GM23338 (cell line): ENCODE results near the gene CNTNAP2. TPM values are rescaled to one million over a fixed set of nuclear protein-coding genes. Genes with fewer than 3 reads are reported as not detected.
A peak's percentile ranks its signal among the peaks of the same experiment; 100 is the strongest.

ENCODE experiments used
- ATAC-seq: fragments of 200-7000 bp; cut with Tn5 transposase; 3 replicates; pipeline ENCODE4 v1.9.1; 2020
- DNase-seq: peaks from one replicate; pipeline ENCODE4 v3.0.0-alpha.2; 2015; ENCODE audit warnings: low spot score
- H2AFZ ChIP-seq: fragments of 200-600 bp; sonication (generic); 2 replicates; pipeline ENCODE4 v1.8.0; 2016; ENCODE audit warnings: antibody characterized with exemption, mild to moderate bottlenecking, moderate library complexity
- H3F3A ChIP-seq: fragments of 200-600 bp; sonication (generic); replicated peaks from 2 replicates; pipeline ENCODE4 v1.8.0; 2017; ENCODE audit warnings: antibody characterized with exemption, mixed run types, low read depth
- H3K27ac ChIP-seq: fragments of 200-600 bp; sonication (generic); 2 replicates; pipeline ENCODE4 v1.6.1; 2016; ENCODE audit warnings: low read depth
- H3K27me3 ChIP-seq: fragments of 200-600 bp; sonication (generic); 2 replicates; pipeline ENCODE4 v1.8.0; 2016; ENCODE audit warnings: mild to moderate bottlenecking, mixed run types, moderate library complexity; ENCODE audit not compliant: insufficient read depth
- H3K36me3 ChIP-seq: fragments of 200-600 bp; sonication (generic); 2 replicates; pipeline ENCODE4 v1.8.0; 2016; ENCODE audit warnings: mild to moderate bottlenecking; ENCODE audit not compliant: insufficient read depth
- H3K4me1 ChIP-seq: fragments of 200-600 bp; sonication (generic); 2 replicates; pipeline ENCODE4 v1.8.0; 2016; ENCODE audit warnings: mild to moderate bottlenecking, moderate library complexity; ENCODE audit not compliant: insufficient read depth
- H3K4me2 ChIP-seq: fragments of 200-600 bp; sonication (generic); 2 replicates; pipeline ENCODE4 v1.7.1; 2017; ENCODE audit warnings: mixed run types
- H3K4me3 ChIP-seq: fragments of 200-600 bp; sonication (generic); 2 replicates; pipeline ENCODE4 v1.6.1; 2016; ENCODE audit warnings: mixed run types
- H3K79me2 ChIP-seq: fragments of 200-600 bp; sonication (generic); replicated peaks from 2 replicates; pipeline ENCODE4 v1.8.0; 2017; ENCODE audit warnings: mild to moderate bottlenecking; ENCODE audit not compliant: insufficient read depth
- H3K9me2 ChIP-seq: fragments of 200-600 bp; sonication (generic); 2 replicates; pipeline ENCODE4 v1.8.0; 2017; ENCODE audit not compliant: insufficient read depth
- H4K20me1 ChIP-seq: fragments of 200-600 bp; sonication (generic); replicated peaks from 2 replicates; pipeline ENCODE4 v1.8.0; 2017; ENCODE audit warnings: mild to moderate bottlenecking; ENCODE audit not compliant: insufficient read depth
- H3K27ac Mint-ChIP-seq: 2 replicates; pipeline ENCODE4 v1.8.0; 2020; ENCODE audit warnings: inconsistent platforms, mild to moderate bottlenecking, moderate library complexity, mixed read lengths
- H3K27me3 Mint-ChIP-seq: 3 replicates; pipeline ENCODE4 v1.8.0; 2022; ENCODE audit warnings: low read depth, mild to moderate bottlenecking, moderate library complexity, mixed read lengths, inconsistent platforms; ENCODE audit not compliant: insufficient read depth, poor library complexity
- H3K36me3 Mint-ChIP-seq: 3 replicates; pipeline ENCODE4 v1.8.0; 2021; ENCODE audit warnings: low read depth, mild to moderate bottlenecking, inconsistent platforms, moderate library complexity, mixed read lengths
- H3K4me1 Mint-ChIP-seq: 3 replicates; pipeline ENCODE4 v1.8.0; 2020; ENCODE audit warnings: mild to moderate bottlenecking, inconsistent platforms, mixed read lengths
- H3K4me3 Mint-ChIP-seq: 3 replicates; pipeline ENCODE4 v1.8.0; 2021; ENCODE audit warnings: moderate library complexity, mild to moderate bottlenecking, inconsistent platforms, mixed read lengths
- H3K9me3 Mint-ChIP-seq: 3 replicates; pipeline ENCODE4 v1.8.0; 2020; ENCODE audit warnings: moderate library complexity, mild to moderate bottlenecking, inconsistent platforms, mixed read lengths
- JUNB ChIP-seq: IDR thresholded peaks from one replicate; pipeline ENCODE4 v1.6.1; 2016; ENCODE audit warnings: antibody characterized with exemption; ENCODE audit not compliant: unreplicated experiment
- REST ChIP-seq: IDR thresholded peaks from one replicate; pipeline ENCODE4 v1.6.1; 2018; ENCODE audit warnings: antibody characterized with exemption; ENCODE audit not compliant: unreplicated experiment
- STAT1 ChIP-seq: IDR thresholded peaks from one replicate; pipeline ENCODE4 v1.6.1; 2016; ENCODE audit warnings: antibody characterized with exemption; ENCODE audit not compliant: unreplicated experiment
- ZNF462 ChIP-seq: fragments of 250-450 bp; sonication (Bioruptor Pico); IDR thresholded peaks from 2 replicates; pipeline ENCODE4 v1.5.0; 2020; ENCODE audit warnings: mild to moderate bottlenecking, moderate library complexity
- polyA plus RNA-seq: library from polyadenylated mRNA; unstranded; fragments of >200 nt; fragmentation: Nextera tagmentation; extraction: Ambion mirVana; gene quantifications from 2 replicates; pipeline ENCODE4 v1.2.1, GENCODE V29; 2016
- total RNA-seq: library from RNA; depleted of rRNA; stranded (reverse); fragments of >200 nt; shearing (Covaris generic); gene quantifications from 2 replicates; pipeline ENCODE4 v1.2.3, GENCODE V29; 2014

The CNTNAP2 gene
- total and polyA plus RNA-seq, 2 experiments from 2014 or later = 38.2 to 61.3 TPM

GRCh38 chr7:148334441-148334956, 2217.9 kb downstream of the CNTNAP2 start (continued):
- no peak for TF ChIP-seq ZNF462 (CRISPR knock-in tag)

- H3K27ac Mint-ChIP-seq = no peak overlapping the region
- H3K27ac ChIP-seq = no peak overlapping the region
- 0 out of 2 replicates have a peak, but pooled peaks cover 2% of the 10 kb centered on the region for H3K27me3 ChIP-seq
- H2AFZ ChIP-seq = peak overlapping the region; percentile 52
- peaks cover 45% of the 10 kb centered on the region for H3K4me1 Mint-ChIP-seq
- H3K36me3 Mint-ChIP-seq = peaks cover 18% of the 10 kb centered on the region
- no peaks in the 10 kb centered on the region for H3K36me3 ChIP-seq
- H3K9me3 Mint-ChIP-seq = peaks cover 18% of the 10 kb centered on the region
- no peak overlapping the region for H3K4me3 Mint-ChIP-seq
- H3K4me3 ChIP-seq = no peak overlapping the region
- no peaks in the 10 kb centered on the region for H3K9me2 ChIP-seq
- peak overlapping the region; percentile 55; the same call in 1 of the 2 replicates for H3K4me2 ChIP-seq
- ATAC-seq (peak; percentile 53), DNase-seq (no peak)
- peaks cover 38% of the 10 kb centered on the region for H3K4me1 ChIP-seq
- H3F3A ChIP-seq = no peaks in the 10 kb centered on the region
- H4K20me1 ChIP-seq = no peaks in the 10 kb centered on the region
- H3K79me2 ChIP-seq = no peaks in the 10 kb centered on the region
- peaks cover 4% of the 10 kb centered on the region for H3K27me3 Mint-ChIP-seq
- no peak for TF ChIP-seq ZNF462 (CRISPR knock-in tag)
- no peak for TF ChIP-seq STAT1
- TF ChIP-seq JUNB = no peak
- no peak for TF ChIP-seq REST
Observed at GRCh38 chr7:148334959-148335577, 2218.5 kb downstream of the CNTNAP2 start.
